Cardiac muscle cell (in vitro differentiated cells and primary cell): ENCODE results near the gene GUCY2D. TPM values are rescaled to one million over a fixed set of nuclear protein-coding genes. Genes with fewer than 3 reads are reported as not detected.

ENCODE experiments used
- DNase-seq, 2 donors: peaks; one replicate each; pipeline versions ENCODE4 v3.0.0 to v3.0.0-alpha.2; 2010 to 2017; ENCODE audit warnings: low read depth in 1 of 2, low spot score in 1 of 2
- H3K27ac ChIP-seq: fragments of 200-600 bp; sonication (generic); 2 replicates; pipeline ENCODE4 v1.5.1; 2016
- H3K27me3 ChIP-seq: fragments of 200-600 bp; sonication (generic); 2 replicates; pipeline ENCODE4 v1.6.0; 2016; ENCODE audit warnings: control low read depth
- H3K36me3 ChIP-seq: fragments of 200-600 bp; sonication (generic); 2 replicates; pipeline ENCODE4 v1.5.1; 2016; ENCODE audit warnings: control low read depth
- H3K4me1 ChIP-seq: fragments of 200-600 bp; sonication (generic); 2 replicates; pipeline ENCODE4 v1.8.1; 2017; ENCODE audit warnings: low read depth, mild to moderate bottlenecking, mixed run types
- H3K4me3 ChIP-seq: fragments of 200-600 bp; sonication (generic); 2 replicates; pipeline ENCODE4 v1.5.1; 2016; ENCODE audit warnings: mild to moderate bottlenecking
- H3K9me3 ChIP-seq: fragments of 200-600 bp; sonication (generic); 2 replicates; pipeline ENCODE4 v1.5.1; 2017; ENCODE audit warnings: low read depth, mild to moderate bottlenecking, control low read depth
- polyA plus RNA-seq: library from polyadenylated mRNA; unstranded; fragments of >200 nt; fragmentation: Nextera tagmentation; extraction: Ambion mirVana; gene quantifications from 2 replicates; pipeline ENCODE4 v1.2.1, GENCODE V29; 2016
- total RNA-seq: library from RNA; depleted of rRNA; stranded (reverse); fragments of >200 nt; gene quantifications from 2 replicates; pipeline ENCODE4 v1.2.3, GENCODE V29; 2016
- TF ChIP-seq, protein P1 (sequence below): IDR thresholded peaks from 2 replicates; pipeline ENCODE4 v1.5.1; 2012; ENCODE audit warnings: low read depth, mild to moderate bottlenecking, low read length

The GUCY2D gene
- total and polyA plus RNA-seq, 2 experiments from 2014 or later: 0.54 to 1.1 TPM

DNA sequence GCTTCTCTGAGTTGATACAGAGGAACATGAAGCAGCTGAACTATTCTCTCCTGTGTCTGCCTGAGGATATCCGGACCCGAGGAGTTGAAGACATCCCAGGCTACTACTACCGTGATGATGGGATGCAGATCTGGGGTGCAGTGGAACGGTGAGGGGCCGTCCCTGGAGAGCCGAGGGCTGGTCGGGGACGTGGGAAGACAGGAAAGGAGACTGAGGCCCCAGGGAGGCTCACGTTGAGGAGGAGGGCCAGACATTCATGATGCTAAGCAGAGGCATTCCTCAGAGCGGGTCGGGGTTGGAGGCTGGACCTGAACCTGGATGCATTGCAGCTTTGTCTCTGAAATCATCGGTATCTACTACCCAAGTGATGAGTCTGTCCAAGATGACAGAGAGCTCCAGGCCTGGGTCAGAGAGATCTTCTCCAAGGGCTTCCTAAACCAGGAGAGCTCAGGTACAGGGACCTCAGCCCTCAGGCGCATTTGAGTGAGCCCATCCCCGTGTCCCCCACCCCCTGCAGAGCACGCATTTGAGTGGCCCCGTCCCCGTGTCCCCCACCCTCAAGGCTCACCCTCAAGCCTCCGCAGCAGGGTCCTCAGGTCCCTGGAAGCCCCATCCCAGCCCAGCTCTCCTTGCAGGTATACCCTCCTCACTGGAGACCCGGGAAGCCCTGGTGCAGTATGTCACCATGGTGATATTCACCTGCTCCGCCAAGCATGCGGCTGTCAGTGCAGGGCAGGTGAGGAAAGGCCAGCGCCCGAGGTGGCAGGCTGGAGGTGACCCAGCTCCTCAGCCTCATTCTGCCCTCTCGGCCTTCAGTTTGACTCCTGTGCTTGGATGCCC is 44.7 kb downstream of the GUCY2D start:
- H3K4me1 ChIP-seq: no peaks in the 10 kb centered on the region
- TF ChIP-seq, protein P1, sequence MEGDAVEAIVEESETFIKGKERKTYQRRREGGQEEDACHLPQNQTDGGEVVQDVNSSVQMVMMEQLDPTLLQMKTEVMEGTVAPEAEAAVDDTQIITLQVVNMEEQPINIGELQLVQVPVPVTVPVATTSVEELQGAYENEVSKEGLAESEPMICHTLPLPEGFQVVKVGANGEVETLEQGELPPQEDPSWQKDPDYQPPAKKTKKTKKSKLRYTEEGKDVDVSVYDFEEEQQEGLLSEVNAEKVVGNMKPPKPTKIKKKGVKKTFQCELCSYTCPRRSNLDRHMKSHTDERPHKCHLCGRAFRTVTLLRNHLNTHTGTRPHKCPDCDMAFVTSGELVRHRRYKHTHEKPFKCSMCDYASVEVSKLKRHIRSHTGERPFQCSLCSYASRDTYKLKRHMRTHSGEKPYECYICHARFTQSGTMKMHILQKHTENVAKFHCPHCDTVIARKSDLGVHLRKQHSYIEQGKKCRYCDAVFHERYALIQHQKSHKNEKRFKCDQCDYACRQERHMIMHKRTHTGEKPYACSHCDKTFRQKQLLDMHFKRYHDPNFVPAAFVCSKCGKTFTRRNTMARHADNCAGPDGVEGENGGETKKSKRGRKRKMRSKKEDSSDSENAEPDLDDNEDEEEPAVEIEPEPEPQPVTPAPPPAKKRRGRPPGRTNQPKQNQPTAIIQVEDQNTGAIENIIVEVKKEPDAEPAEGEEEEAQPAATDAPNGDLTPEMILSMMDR: no peak
- DNase-seq: no peak
- no peak overlapping the region for H3K4me3 ChIP-seq
- peaks cover 6% of the 10 kb centered on the region for H3K27me3 ChIP-seq
- no peaks in the 10 kb centered on the region for H3K9me3 ChIP-seq
- no peaks in the 10 kb centered on the region for H3K36me3 ChIP-seq
- no peak overlapping the region for H3K27ac ChIP-seq

- Histone ChIP-seq H3K4me1 (no peaks in the 10 kb centered on the region), H3K4me3 (no peak overlapping the region), H3K9me3 (no peaks in the 10 kb centered on the region)
Measured at GRCh38 chr17:8047769-8048110, 45.3 kb downstream of the GUCY2D start.

DNA sequence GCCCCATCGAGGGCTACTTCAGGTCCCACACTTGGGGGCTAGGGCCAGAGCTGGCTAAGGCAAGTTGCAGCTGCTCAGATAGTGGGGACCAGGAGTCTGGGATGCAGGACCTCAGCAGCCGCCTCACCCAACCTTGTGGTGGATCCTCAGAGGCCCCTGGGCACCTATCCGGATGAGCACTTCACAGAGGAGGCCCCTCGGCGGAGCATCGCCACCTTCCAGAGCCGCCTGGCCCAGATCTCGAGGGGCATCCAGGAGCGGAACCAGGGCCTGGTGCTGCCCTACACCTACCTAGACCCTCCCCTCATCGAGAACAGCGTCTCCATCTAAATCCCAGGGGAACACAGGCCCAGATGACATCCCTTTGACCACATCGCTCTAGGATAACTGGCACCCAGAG is 45.8 kb downstream of the GUCY2D start:
- no peaks in the 10 kb centered on the region for H3K9me3 ChIP-seq
- no peaks in the 10 kb centered on the region for H3K4me1 ChIP-seq
- peaks cover 9% of the 10 kb centered on the region for H3K27me3 ChIP-seq
- TF ChIP-seq, protein P1: no peak
- no peak overlapping the region for H3K4me3 ChIP-seq
- DNase-seq: no peak
- H3K27ac ChIP-seq: no peak overlapping the region
- no peaks in the 10 kb centered on the region for H3K36me3 ChIP-seq

More at GRCh38 chr17:8047769-8048110, 45.3 kb downstream of the GUCY2D start:
- TF ChIP-seq, protein P1: no peak
- Histone ChIP-seq H3K27ac (no peak overlapping the region), H3K27me3 (peaks cover 9% of the 10 kb centered on the region), H3K36me3 (no peaks in the 10 kb centered on the region)
- no peak for DNase-seq

- no peak overlapping the region for H3K4me3 ChIP-seq
- H3K36me3 ChIP-seq: no peaks in the 10 kb centered on the region
- H3K4me1 ChIP-seq: no peaks in the 10 kb centered on the region
- TF ChIP-seq, protein P1: no peak
- no peaks in the 10 kb centered on the region for H3K9me3 ChIP-seq
- no peak overlapping the region for H3K27ac ChIP-seq
- H3K27me3 ChIP-seq: peaks cover 9% of the 10 kb centered on the region
- no peak for DNase-seq
Measured at GRCh38 chr17:8048736-8049135, 46.3 kb downstream of the GUCY2D start.

DNA sequence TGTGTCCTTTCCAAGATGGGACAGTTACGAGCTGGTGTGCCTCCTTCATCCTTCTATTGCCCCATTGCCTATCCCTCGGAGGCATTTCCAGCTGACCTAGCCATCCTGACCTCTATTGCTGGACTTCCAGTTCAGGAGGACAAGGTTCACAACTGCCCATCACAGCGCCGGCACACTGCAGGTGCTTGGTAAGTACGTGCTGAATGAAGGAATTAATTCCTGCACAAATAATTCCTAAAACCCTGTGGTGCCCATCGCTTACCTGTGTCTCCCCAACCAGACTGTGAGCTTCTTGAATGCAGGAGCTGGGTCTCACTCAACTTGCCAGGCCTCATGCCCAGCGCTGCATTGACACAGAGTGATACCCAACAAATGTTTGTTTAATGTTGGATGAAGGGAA is 49.4 kb downstream of the GUCY2D start:
- no peak for DNase-seq
- peaks cover 9% of the 10 kb centered on the region for H3K27me3 ChIP-seq
- H3K36me3 ChIP-seq: no peaks in the 10 kb centered on the region
- no peaks in the 10 kb centered on the region for H3K4me1 ChIP-seq
- no peak overlapping the region for H3K4me3 ChIP-seq
- TF ChIP-seq, protein P1: no peak
- H3K9me3 ChIP-seq: no peaks in the 10 kb centered on the region
- no peak overlapping the region for H3K27ac ChIP-seq
